ENCODE measurements around the gene PRORP. TPM values are rescaled to one million over a fixed set of nuclear protein-coding genes. Genes with fewer than 3 reads are reported as not detected.

The PRORP gene
- total RNA-seq, 1 experiment from 2014 or later: 30.5 TPM

- DNase-seq (ENCODE audit: unreplicated experiment): peak; percentile 70
- POLR2A ChIA-PET: interaction anchor here (0.7 to 1.7 kb wide), 5 partner anchors 11 to 271 kb away, joined by 3 to 7 read pairs (median 4); partner anchors contain the start of genes PPP2R3C and PRORP
- H3K4me3 Mint-ChIP-seq (ENCODE audit: unreplicated experiment): no peak overlapping the region
- TF ChIP-seq CTCF (IDR thresholded peaks at IDR 0.05; ENCODE audit: unreplicated experiment): no peak
- intact Hi-C loops (cut with micrococcal nuclease): no loop called here
- BruUV-seq (replicated peaks): no TSS peak
- H3K27ac Mint-ChIP-seq (ENCODE audit: low read depth, unreplicated experiment): peak overlapping the region; percentile 11
- H3K36me3 Mint-ChIP-seq (ENCODE audit: insufficient read depth, unreplicated experiment): peaks cover 59% of the 10 kb centered on the region
- H3K27me3 Mint-ChIP-seq (ENCODE audit: insufficient read depth, unreplicated experiment): no peaks in the 10 kb centered on the region
- no peaks in the 10 kb centered on the region for H3K9me3 Mint-ChIP-seq (ENCODE audit: unreplicated experiment)
- H3K4me1 Mint-ChIP-seq (ENCODE audit: insufficient read depth, unreplicated experiment): peaks cover 19% of the 10 kb centered on the region
- CTCF ChIA-PET: interaction anchor here (0.6 to 1.6 kb wide), 3 partner anchors 95 to 279 kb away, joined by 4 to 9 read pairs (median 4); no protein-coding TSS in a partner anchor
These were observed 12.2 kb downstream of the PRORP start for GRCh38 chr14:35134329-35135123.

- no peaks in the 10 kb centered on the region for H3K27me3 Mint-ChIP-seq (ENCODE audit: insufficient read depth, unreplicated experiment)
- DNase-seq (ENCODE audit: unreplicated experiment): no peak
- H3K4me1 Mint-ChIP-seq (ENCODE audit: insufficient read depth, unreplicated experiment): peaks cover 14% of the 10 kb centered on the region
- no TSS peak for BruUV-seq (replicated peaks)
- ChIA-PET CTCF (interaction anchor here (0.6 to 1.1 kb wide), 2 partner anchors 275 to 458 kb away, joined by 4 read pairs; no protein-coding TSS in a partner anchor), POLR2A (interaction anchor here (0.9 kb wide), 1 partner anchor 92 kb away, joined by 3 read pairs; the partner anchor contains the start of gene FAM177A1)
- no peak for TF ChIP-seq CTCF (IDR thresholded peaks at IDR 0.05; ENCODE audit: unreplicated experiment)
- peaks cover 35% of the 10 kb centered on the region for H3K36me3 Mint-ChIP-seq (ENCODE audit: insufficient read depth, unreplicated experiment)
- intact Hi-C loops (cut with micrococcal nuclease): no loop called here
- H3K9me3 Mint-ChIP-seq (ENCODE audit: unreplicated experiment): no peaks in the 10 kb centered on the region
- H3K27ac Mint-ChIP-seq (ENCODE audit: low read depth, unreplicated experiment): no peak overlapping the region
- no peak overlapping the region for H3K4me3 Mint-ChIP-seq (ENCODE audit: unreplicated experiment)
These were observed 16.2 kb downstream of the PRORP start for GRCh38 chr14:35138585-35138984.

GRCh38 chr14:35140718-35141581 is 18.6 kb downstream of the PRORP start:
- Mint-ChIP-seq H3K9me3 (ENCODE audit: unreplicated experiment) (no peaks in the 10 kb centered on the region), H3K27me3 (ENCODE audit: insufficient read depth, unreplicated experiment) (no peaks in the 10 kb centered on the region), H3K36me3 (ENCODE audit: insufficient read depth, unreplicated experiment) (peaks cover 27% of the 10 kb centered on the region), H3K4me3 (ENCODE audit: unreplicated experiment) (no peak overlapping the region), H3K4me1 (ENCODE audit: insufficient read depth, unreplicated experiment) (peaks cover 4% of the 10 kb centered on the region), H3K27ac (ENCODE audit: low read depth, unreplicated experiment) (no peak overlapping the region)
- peak; percentile 19 for TF ChIP-seq CTCF (IDR thresholded peaks at IDR 0.05; ENCODE audit: unreplicated experiment)
- ChIA-PET POLR2A (interaction anchor here (0.8 to 2.4 kb wide), 6 partner anchors 17 to 270 kb away, joined by 3 to 10 read pairs (median 4); partner anchors contain the start of genes NFKBIA, PPP2R3C and PSMA6), CTCF (interaction anchor here (0.6 to 5.1 kb wide), 19 partner anchors 9 to 548 kb away, joined by 3 to 92 read pairs (median 4); partner anchors contain the start of gene NFKBIA)
- intact Hi-C loops (cut with micrococcal nuclease): loop anchor here (1.0 to 5.0 kb wide), 4 partner anchors 74 to 272 kb away; no protein-coding TSS in a partner anchor
- no TSS peak for BruUV-seq (replicated peaks)
- no peak for DNase-seq (ENCODE audit: unreplicated experiment)

All from MCF 10A (cell line).